ENCODE data around the gene IQSEC2.

The IQSEC2 gene

DNA sequence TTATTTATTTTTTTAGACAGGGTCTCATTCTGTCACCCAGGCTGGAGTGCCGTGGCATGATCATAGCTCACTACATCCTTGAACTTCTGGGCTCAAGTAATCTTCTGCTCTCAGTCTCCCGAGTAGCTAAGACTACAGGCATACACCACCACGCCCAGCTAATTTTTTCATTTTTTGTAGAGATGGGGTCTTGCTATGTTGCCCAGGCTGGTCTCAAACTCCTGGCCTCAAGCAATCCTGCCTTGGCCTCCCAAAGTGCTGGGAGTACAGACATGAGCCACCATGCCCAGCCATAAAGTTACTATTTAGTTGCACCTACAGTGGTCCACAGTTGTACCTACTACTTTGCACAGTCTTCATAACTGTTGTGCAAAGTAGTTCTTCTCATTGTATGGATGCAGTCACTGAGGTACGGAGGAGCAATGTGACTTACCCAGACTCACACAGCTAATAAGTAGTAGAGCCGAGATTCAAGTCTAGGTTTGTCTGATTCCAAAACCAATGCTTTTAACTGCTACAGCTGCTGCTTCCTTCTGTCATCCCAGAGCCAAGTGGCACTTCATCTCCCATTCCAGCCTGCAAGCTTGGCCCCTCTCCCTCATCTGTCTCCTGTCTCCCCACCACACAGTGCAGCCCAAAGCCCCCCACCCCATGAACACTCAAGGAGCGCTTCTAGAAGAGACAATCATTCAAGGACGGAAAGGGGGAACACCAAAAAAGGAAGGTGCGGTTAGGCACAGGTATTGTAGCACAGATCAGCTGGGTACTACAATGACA lies 24.0 kb upstream of the IQSEC2 start:
- DNase-seq (ENCODE audit: low spot score): no peak

- DNase-seq (ENCODE audit: low spot score): no peak
Measured at GRCh38 chrX:53303195-53303594, 21.8 kb upstream of the IQSEC2 start.

DNA sequence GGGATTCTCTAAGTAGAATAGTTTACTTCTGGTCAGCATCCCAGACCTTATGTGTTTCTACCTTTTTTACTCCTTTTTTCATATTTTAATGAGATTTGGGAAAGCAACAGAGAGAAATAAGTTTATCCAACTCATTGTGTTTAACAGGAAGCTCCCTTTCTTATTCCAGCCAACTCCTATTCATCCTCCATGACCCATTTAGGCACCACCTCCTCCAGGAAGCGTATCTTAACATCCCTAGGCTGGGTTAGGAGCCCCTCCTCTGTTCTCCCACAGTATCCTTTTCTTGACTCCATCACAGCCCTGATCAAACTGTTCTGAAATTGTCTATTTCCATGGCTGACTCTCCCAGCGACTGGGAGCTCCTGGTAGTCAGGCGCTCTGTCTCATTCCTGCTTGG lies 18.8 kb upstream of the IQSEC2 start:
- no peak for DNase-seq (ENCODE audit: low spot score)

DNA sequence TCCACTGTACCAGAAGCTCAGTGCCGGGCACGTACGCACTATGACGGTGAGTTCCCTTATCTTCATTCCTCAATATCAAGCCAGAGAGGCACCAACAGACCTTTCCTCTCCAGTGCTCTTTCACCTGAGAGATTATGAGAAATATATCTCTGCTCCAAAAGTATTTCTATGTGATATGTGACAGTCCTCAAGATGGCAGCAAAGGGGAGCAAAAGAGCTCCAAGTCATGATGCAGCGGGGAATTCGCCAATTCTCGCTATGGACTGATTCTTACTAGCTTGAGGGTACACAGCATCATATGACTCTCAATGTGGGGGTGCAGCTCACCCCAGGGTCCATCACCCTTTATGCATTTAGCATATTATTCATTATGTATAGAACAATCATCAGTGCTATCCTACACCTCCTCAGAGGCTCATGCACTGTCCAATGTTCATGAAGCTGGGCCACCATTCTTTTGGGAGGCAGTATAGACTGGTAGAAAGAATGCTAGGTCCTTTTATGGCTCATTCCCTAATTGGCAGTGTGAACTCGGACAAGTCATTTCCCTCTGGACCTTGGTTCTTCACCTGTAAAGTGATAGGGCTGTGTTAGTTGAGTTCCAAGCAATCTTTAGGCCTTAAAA lies 12.8 kb upstream of the IQSEC2 start:
- no peak for DNase-seq (ENCODE audit: low spot score)

DNA sequence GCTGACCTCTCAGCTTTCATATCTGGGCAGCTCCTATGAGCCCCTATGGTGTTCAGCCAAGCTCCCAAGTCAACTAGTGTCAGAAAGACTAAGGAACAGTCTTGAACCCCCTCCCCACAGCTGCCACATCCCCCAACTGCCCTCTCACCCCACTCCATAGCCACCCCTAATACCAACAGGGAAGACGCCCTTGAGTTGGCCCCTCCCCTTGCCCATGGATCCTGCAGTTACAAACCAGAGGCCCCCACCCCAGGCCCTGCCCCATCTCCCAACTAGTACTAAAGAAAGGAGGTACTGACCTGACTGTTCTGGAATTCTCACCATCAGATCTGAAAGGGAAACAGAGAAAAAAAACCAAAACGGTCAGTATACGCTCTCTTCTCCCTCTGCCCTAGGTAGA lies 10.2 kb upstream of the IQSEC2 start:
- no peak for DNase-seq (ENCODE audit: low spot score)

DNA sequence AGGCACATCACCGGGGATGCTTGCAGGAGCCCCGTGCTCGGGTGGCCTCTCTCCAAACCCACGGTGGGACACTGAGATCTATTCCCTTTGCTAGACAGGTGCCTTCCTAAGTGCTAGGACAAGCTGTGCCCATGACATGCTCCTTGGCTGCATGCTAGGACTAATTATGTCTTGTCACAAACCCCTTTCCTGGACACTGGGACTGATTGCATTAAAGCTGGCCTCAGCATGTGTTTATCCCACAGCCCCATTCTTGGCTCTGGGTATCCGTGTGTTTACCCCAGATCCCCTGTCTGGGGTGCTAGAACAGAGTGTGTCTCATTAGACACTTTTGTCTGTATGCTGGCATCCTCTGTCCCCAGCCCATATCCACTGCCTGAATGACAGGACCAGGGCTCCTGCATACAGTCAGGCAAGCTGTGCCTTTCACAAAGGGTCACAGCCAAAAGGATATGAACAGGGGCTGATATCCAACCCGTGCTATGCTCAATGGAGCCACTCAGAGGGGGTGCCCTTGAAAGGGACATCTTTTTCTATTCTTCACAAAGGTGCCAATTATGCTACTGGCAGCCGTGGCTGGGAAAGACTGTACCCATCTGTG lies 9.2 kb upstream of the IQSEC2 start:
- DNase-seq (ENCODE audit: low spot score): no peak

- peak; percentile 20 for DNase-seq (ENCODE audit: low spot score)
Measured at GRCh38 chrX:53288189-53288588, 6.8 kb upstream of the IQSEC2 start.

DNA sequence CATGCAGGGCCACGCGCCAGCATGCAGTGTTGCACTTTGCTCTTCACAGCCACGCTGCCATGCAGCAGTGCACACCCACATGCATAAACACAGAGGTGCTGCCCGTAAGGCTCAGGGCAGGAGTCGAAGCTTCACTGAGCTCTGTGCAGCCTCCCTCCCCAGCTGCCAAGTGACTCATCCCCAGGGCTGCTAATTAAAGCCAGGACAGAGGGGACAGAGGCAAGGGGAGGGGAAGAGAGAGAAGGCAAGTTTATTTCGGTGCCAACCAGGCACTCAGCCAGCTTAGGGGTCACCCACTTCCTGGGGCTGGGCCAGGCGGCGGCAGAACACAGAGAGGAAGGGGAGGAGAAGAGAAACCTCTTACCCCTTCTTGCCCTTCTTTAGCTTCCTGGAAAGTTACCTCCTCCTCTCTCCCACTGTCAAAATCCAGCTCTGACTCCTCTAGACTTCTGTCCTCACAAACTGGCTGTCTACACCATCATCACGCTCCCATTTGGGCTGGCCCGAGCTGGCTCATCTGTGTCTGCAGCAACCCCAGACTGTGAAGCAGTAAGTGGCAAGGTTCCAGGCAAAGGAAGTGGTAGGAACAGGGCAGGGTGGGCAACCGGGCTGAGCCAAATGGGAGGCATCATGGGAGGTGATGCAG lies 6.2 kb upstream of the IQSEC2 start:
- peak; percentile 47 for DNase-seq (ENCODE audit: low spot score)

GRCh38 chrX:53286171-53286570 lies 4.8 kb upstream of the IQSEC2 start:
- no peak for DNase-seq (ENCODE audit: low spot score)

DNA sequence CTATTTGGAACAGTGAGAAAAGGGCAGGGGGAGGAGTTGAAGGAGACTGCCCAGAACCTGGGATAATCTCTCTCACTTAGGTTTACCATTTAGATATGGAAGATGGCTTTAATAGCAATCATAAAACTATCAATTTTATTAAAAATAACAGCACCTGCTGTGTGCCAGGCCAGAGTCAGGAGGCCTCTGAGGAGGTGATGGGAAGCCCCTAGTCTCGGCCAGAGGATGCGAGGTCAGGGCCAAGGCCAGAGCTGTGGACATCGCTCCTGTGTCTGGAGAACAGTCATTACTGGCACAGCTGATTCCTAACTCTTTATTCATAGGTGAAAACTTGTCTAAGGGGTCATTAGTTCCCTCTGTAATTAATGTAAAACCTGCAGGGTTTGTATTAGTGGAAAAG lies 4.2 kb upstream of the IQSEC2 start:
- no peak for DNase-seq (ENCODE audit: low spot score)

GRCh38 chrX:53284684-53285447 lies 3.5 kb upstream of the IQSEC2 start:
- DNase-seq (ENCODE audit: low spot score): peak; percentile 51

DNA sequence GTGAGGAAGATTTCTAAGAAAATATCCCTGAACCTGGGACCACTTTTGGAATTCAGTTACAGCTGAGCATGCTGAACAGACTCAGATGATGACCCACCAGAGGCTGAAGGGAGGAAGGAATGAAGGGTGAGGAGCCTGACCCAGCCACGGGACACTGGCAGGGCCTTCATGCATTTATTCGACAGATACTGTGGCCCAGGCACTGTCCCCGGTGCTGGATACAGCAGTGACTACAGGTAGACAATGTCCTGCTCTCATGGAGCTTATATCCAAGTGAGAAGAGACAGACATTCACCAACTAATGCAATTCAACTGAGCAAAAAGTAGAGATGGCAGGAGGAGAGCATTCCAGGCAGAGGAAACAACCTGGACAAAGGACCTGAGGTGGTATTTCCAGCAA lies 2.2 kb upstream of the IQSEC2 start:
- DNase-seq (ENCODE audit: low spot score): no peak

DNA sequence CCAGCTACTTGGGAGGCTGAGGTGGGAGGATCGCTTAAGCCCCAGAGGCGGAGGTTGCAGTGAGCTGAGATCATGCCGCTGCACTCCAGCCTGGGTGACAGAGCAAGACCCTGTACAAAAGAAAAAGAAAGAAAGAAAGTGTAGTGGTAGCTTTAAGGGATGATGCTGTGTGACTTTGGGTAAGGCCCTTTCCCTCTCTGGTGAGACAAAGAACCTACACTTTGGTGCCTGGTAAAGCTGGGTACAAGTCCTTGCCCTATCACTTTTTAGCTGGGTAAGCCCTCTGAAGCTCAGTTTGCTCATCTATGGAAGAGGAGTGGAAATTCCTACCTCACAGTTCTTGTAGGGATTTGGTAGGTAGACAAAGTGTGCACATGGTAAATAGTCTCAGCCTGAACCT lies 1.7 kb upstream of the IQSEC2 start:
- DNase-seq (ENCODE audit: low spot score): no peak

DNA sequence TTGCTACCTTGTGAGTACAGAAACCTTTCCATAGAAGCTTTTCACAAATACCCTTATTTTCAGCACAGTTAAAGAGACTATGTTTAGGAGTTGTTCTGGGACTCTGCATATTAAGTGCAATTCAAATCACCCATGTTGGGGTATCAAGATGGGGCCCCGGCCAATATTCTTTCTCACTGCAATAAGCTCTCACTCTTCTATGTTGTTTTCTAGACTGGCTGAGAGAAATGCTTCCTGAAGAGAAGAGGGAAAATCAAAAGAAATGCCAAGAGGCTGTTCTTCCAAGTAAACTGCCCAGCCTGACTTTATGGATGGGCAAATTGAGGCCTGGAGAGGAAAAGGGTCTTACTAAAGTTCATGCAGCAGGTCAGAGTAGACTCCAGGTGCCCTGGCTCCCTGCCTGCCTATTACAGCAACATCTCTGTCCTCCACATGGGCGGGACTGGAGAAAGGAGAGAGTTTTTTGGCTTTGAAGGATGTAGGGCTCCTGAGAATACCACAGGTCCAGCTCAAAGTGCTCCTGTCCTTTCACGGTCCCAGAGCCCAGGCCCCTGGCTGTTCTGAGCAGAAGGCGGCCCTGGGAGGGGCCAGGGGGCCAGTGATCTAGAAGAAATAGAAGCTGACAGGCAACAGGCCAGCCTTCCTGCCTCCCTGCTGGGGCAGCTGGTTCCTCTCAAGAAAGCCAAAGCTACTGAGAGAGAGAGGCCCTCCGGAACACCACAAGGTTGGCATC lies 745 bp upstream of the IQSEC2 start:
- DNase-seq (ENCODE audit: low spot score): no peak

GRCh38 chrX:53280331-53281320 lies 758 bp downstream of the IQSEC2 start:
- DNase-seq (ENCODE audit: low spot score): no peak

DNA sequence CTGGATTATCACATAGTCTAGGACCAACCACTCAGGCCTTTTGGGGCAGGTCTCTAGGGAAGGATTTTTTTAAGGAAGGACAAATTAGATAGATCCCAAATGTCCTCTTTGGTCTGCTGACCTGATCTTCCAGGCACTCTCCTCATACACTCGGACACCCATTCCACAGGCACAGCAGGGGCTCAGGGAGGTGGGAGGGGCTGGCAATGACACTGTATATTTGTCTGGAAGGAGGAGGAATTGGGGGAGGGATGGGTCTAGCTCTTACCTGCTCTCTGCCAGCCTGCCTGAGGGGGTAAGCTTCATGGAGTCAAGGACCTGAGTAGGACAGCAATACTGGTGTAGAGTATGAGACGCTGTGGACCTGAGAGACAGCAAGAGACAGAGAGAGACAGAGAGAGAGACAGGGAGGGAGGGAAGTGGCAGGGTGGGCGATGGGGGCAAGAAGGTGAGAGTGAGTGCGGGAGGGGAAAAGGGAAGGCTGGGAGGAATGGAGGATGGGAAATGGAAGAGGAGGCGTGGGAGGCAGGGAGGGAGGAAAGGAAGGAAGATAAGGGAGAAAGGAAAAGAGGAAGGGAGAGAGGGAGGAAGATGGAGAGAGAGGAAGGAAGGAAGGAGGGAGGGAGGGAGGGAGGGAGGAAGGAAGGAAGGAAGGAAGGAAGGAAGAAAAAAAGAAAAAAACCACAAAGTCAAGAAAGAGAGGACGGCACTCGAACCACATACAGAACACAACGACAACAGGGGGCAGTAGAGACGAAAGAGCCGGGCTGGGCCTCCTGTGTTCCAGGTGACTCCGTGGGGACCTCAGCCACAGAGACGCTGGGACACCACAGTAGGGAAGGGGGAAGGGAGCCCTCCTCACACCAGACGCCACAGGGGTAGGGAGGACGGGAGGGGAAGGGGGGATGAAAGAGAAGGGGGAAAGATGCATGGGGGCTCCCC lies 1.8 kb downstream of the IQSEC2 start:
- DNase-seq (ENCODE audit: low spot score): peak; percentile 5

DNA sequence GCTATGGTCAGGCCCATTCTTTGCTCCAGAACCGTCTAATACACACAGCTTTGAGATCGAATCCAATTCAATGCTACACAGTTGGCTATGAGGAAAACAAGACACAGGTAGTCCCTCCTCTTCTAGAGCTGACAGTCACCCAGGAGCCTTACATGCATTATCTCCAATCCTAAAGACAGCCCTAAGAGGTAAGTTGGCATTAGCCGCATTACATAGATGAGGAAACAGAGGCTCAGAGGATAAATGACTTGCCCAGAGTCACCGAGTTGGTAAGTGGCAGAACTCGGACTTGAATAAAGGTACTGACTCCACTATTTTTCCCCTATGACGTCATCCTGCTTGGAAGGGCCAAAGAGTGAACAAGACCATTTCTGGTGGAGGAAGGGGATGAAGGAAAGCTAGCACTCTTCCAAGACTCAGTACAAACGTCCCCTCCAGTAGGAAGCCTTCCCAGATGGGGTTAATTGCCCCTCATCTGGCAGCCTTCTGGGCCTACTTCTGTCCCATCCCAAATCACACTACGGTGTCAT lies 8.5 kb downstream of the IQSEC2 start:
- no peak for DNase-seq (ENCODE audit: low spot score)

DNA sequence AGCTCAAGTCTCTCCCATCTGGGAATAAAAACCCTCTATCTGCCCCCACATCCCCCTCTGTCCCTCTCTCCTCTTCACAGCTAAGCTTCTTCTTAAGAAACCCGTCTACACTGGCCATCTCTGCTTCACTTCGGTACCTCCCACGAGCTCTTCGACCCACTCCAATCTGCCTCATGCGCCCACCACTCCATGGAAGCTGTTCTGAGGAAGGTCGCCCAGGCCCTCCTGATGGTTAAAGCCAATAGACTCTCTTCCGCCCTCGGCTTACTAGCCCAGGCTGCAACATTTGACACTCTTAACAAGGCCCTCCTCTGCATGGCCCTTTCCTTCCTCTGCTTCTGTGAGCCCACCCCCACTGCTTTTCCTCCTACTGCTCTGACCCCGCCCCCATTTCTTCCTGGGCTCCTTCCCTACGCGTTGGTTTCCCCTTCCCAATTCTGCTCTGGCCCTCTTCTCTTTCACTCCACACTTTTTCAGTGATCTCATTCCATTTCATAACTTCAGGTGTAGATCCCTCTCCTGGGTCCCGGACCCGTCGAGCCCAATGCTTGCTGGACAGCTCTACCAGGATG lies 11.8 kb downstream of the IQSEC2 start:
- DNase-seq (ENCODE audit: low spot score): no peak

GRCh38 chrX:53268173-53268572 lies 13.2 kb downstream of the IQSEC2 start:
- no peak for DNase-seq (ENCODE audit: low spot score)

Measured in CD4-positive, alpha-beta T cell treated with Interleukin-2 at 100 ng/mL for 4 hours (primary cell).